Measurements from ENCODE around the gene OR56B1.

GRCh38 chr11:5698281-5698680, 38.0 kb upstream of the OR56B1 start:
- TF ChIP-seq CTCF (IDR thresholded peaks at IDR 0.05; ENCODE audit: borderline replicate concordance, extremely low read depth, low read length, poor library complexity, severe bottlenecking) (no peak), EZH2 (IDR thresholded peaks at IDR 0.05; ENCODE audit: borderline replicate concordance, low read depth, low read length, severe bottlenecking) (no peak)
